GM19240 (cell line): Measurements from ENCODE around the gene PTPN9.
A peak's percentile ranks its signal among the peaks of the same experiment; 100 is the strongest.
"Not testable (repeated sequence)": the region's sequence is repeated elsewhere in the genome, so short reads cannot be mapped to it uniquely, and the experiment has no call there.

Experiments used
- DNase-seq: peaks from one replicate; pipeline ENCODE4 v3.0.0; 2011; ENCODE audit warnings: low spot score; ENCODE audit not compliant: insufficient read length

Gene PTPN9

GRCh38 chr15:75454471-75455378 is 124.4 kb downstream of the PTPN9 start:
- DNase-seq: no peak

GRCh38 chr15:75453703-75454470 is 125.2 kb downstream of the PTPN9 start:
- peak; percentile 77 for DNase-seq

GRCh38 chr15:75452865-75453702 is 126.0 kb downstream of the PTPN9 start:
- DNase-seq: no peak

- DNase-seq: no peak
Measured at GRCh38 chr15:75452364-75452864, 126.7 kb downstream of the PTPN9 start.

- DNase-seq: peak; percentile 47
Measured at GRCh38 chr15:75451674-75452363, 127.3 kb downstream of the PTPN9 start, which contains the start of gene SIN3A. Gene SIN3A (minus strand): TSS chr15:75451690. CDS start chr15:75430375, 21,315 bp downstream.

- no peak for DNase-seq
Measured at GRCh38 chr15:75451202-75451673, 127.9 kb downstream of the PTPN9 start.

- no peak for DNase-seq
Measured at GRCh38 chr15:75450307-75451201, 128.6 kb downstream of the PTPN9 start.

GRCh38 chr15:75449585-75450306 is 129.4 kb downstream of the PTPN9 start:
- DNase-seq: no peak

- DNase-seq: not testable (repeated sequence)
Measured at GRCh38 chr15:75448171-75448570, 130.9 kb downstream of the PTPN9 start.

GRCh38 chr15:75446151-75446550 is 133.0 kb downstream of the PTPN9 start:
- no peak for DNase-seq

- not testable (repeated sequence) for DNase-seq
Measured at GRCh38 chr15:75445324-75445723, 133.8 kb downstream of the PTPN9 start.

- DNase-seq: not testable (repeated sequence)
Measured at GRCh38 chr15:75443972-75444453, 135.1 kb downstream of the PTPN9 start.

- DNase-seq: no peak
Measured at GRCh38 chr15:75437721-75438120, 141.4 kb downstream of the PTPN9 start.

- DNase-seq: no peak
Measured at GRCh38 chr15:75436881-75437280, 142.2 kb downstream of the PTPN9 start.

- no peak for DNase-seq
Measured at GRCh38 chr15:75431682-75432081, 147.4 kb downstream of the PTPN9 start.

- no peak for DNase-seq
Measured at GRCh38 chr15:75431270-75431669, 147.8 kb downstream of the PTPN9 start.

- no peak for DNase-seq
Measured at GRCh38 chr15:75430259-75430658, 148.9 kb downstream of the PTPN9 start.

GRCh38 chr15:75428152-75428551 is 151.0 kb downstream of the PTPN9 start:
- no peak for DNase-seq
